Naive thymus-derived CD4-positive, alpha-beta T cell (primary cell): Measurements from ENCODE around the gene C1QTNF1. TPM values are rescaled to one million over a fixed set of nuclear protein-coding genes. Genes with fewer than 3 reads are reported as not detected.

Experiments
- ATAC-seq: fragments of 150-1000 bp; cut with Tn5 transposase; 2 replicates; pipeline ENCODE4 v1.10.0; 2021; ENCODE audit warnings: mild to moderate bottlenecking, moderate library complexity
- CTCF ChIA-PET: fragments of 350-600 bp; sonication (Branson Sonifier 250); formaldehyde crosslinking; loops from one replicate; lab custom pipeline; 2021; ENCODE audit warnings: antibody characterized with exemption; lab: Charles Lee
- POLR2A ChIA-PET: fragments of 350-600 bp; sonication (Branson Sonifier 250); formaldehyde crosslinking; loops from one replicate; lab custom pipeline; 2021; ENCODE audit warnings: antibody characterized with exemption, inconsistent platforms; lab: Charles Lee
- DNase-seq, 9 donors: peaks; one replicate each; pipeline versions ENCODE4 v3.0.0 to v3.0.0-alpha.2; 2020 to 2022; ENCODE audit warnings: mixed read lengths in 1 of 9
- H3K27ac ChIP-seq: one replicate; pipeline ENCODE4 v1.7.0; 2013; ENCODE audit warnings: mild to moderate bottlenecking, low read depth, low read length, moderate library complexity
- H3K27me3 ChIP-seq, 2 donors: one replicate each; pipeline ENCODE4 v1.7.0; 2013; ENCODE audit warnings: low read length in 2 of 2, mild to moderate bottlenecking in 2 of 2, moderate library complexity in 2 of 2; ENCODE audit not compliant: control insufficient read depth in 2 of 2, insufficient read depth in 2 of 2
- H3K36me3 ChIP-seq, 3 experiments: 1 replicate in 2 of 3; 2 replicates in 1 of 3; pipeline ENCODE4 v1.7.0; 2013; ENCODE audit warnings: low read length in 3 of 3, mild to moderate bottlenecking in 3 of 3, moderate library complexity in 1 of 3; ENCODE audit not compliant: insufficient read depth in 3 of 3, control insufficient read depth in 2 of 3
- H3K4me1 ChIP-seq, 2 donors: one replicate each; pipeline ENCODE4 v1.7.0; 2013; ENCODE audit warnings: low read length in 2 of 2, mild to moderate bottlenecking in 2 of 2, moderate library complexity in 1 of 2; ENCODE audit not compliant: control insufficient read depth in 2 of 2, insufficient read depth in 2 of 2
- H3K4me3 ChIP-seq: 2 replicates; pipeline ENCODE4 v1.7.0; 2013; ENCODE audit warnings: mild to moderate bottlenecking, low read length
- H3K9me3 ChIP-seq, 3 experiments: 1 replicate in 2 of 3; 2 replicates in 1 of 3; pipeline ENCODE4 v1.7.0; 2013; ENCODE audit warnings: low read length in 3 of 3; ENCODE audit not compliant: control insufficient read depth in 2 of 3
- H3K27ac Mint-ChIP-seq, 9 donors: one replicate each; pipeline ENCODE4 v1.8.0; 2020 to 2022; ENCODE audit warnings: mixed read lengths in 9 of 9, mild to moderate bottlenecking in 8 of 9, moderate library complexity in 5 of 9, inconsistent platforms in 2 of 9
- H3K27me3 Mint-ChIP-seq, 5 donors: one replicate each; pipeline ENCODE4 v1.8.0; 2021 to 2022; ENCODE audit warnings: mixed read lengths in 5 of 5, mild to moderate bottlenecking in 1 of 5
- H3K36me3 Mint-ChIP-seq, 5 donors: one replicate each; pipeline ENCODE4 v1.8.0; 2020 to 2022; ENCODE audit warnings: mixed read lengths in 5 of 5, mild to moderate bottlenecking in 3 of 5, inconsistent platforms in 1 of 5
- H3K4me1 Mint-ChIP-seq, 7 donors: one replicate each; pipeline ENCODE4 v1.8.0; 2020 to 2022; ENCODE audit warnings: mixed read lengths in 7 of 7, mild to moderate bottlenecking in 3 of 7, inconsistent platforms in 1 of 7
- H3K4me3 Mint-ChIP-seq, 10 donors: one replicate each; pipeline ENCODE4 v1.8.0; 2020 to 2022; ENCODE audit warnings: mild to moderate bottlenecking in 10 of 10, mixed read lengths in 10 of 10, moderate library complexity in 6 of 10, inconsistent platforms in 2 of 10
- H3K9me3 Mint-ChIP-seq, 11 donors: one replicate each; pipeline ENCODE4 v1.8.0; 2020 to 2022; ENCODE audit warnings: mixed read lengths in 11 of 11, mild to moderate bottlenecking in 4 of 11, inconsistent platforms in 1 of 11, moderate library complexity in 1 of 11
- intact Hi-C, 2 donors: fragments of 100-400 bp; cut with micrococcal nuclease; formaldehyde crosslinking; loops; one replicate each; pipeline ENCODE4 v1.15.1; 2023
- polyA plus RNA-seq, 2 donors: library from polyadenylated mRNA; unstranded; fragments of 300-500 nt; fragmentation: Illumina TruSeq; gene quantifications; one replicate each; pipeline ENCODE4 v1.2.3, GENCODE V29; 2021
- total RNA-seq, 6 experiments: library from RNA in 5 of 6; stranded (reverse) in 5 of 6; gene quantifications; 1 replicate in 5 of 6; 2 replicates in 1 of 6; pipeline ENCODE4 v1.2.3 and lab custom pipeline; 2021 to 2026

The C1QTNF1 gene
- total and polyA plus RNA-seq, 7 experiments from 2014 or later = 0.10 TPM; not detected in 6

DNA sequence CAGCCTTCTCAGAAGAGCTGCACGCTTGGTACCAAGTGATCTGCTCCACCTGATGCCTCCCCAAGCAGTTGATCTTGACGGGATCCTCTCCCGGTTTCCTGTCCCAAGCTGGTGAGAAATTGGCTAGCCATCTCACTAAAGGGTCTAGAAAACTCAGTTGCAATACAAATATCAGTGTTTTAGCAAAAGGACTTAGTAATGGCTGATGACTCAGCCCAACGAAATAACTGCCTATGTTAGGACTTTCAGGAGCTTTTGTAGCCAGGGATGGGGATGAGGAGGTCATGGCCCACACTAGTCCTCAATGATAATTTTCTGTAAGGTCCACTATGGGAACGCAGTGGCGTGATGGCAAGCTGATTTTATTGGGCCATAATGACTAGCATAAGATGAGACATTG is 27.3 kb downstream of the C1QTNF1 start:
- Histone ChIP-seq H3K4me1 (no peaks in the 10 kb centered on the region), H3K9me3 (no peaks in the 10 kb centered on the region), H3K36me3 (no peaks in the 10 kb centered on the region), H3K27ac (no peak overlapping the region), H3K27me3 (no peaks in the 10 kb centered on the region), H3K4me3 (no peak overlapping the region)
- DNase-seq = no peak
- Mint-ChIP-seq H3K27ac (no peak overlapping the region), H3K36me3 (peaks cover 0 to 10% (median 4%) of the 10 kb centered on the region in 5 donors), H3K4me1 (no peaks in the 10 kb centered on the region), H3K4me3 (no peak overlapping the region), H3K9me3 (peaks cover 0 to 22% (median 10%) of the 10 kb centered on the region in 11 donors), H3K27me3 (peaks cover 0 to 15% (median 2%) of the 10 kb centered on the region in 5 donors)
- ChIA-PET CTCF (interaction anchor here (1.4 kb wide), 1 partner anchor 11 kb away, joined by 3 read pairs; no protein-coding TSS in a partner anchor), POLR2A (no interaction called here)
- no peak for ATAC-seq
- intact Hi-C loops = no loop called here

DNA sequence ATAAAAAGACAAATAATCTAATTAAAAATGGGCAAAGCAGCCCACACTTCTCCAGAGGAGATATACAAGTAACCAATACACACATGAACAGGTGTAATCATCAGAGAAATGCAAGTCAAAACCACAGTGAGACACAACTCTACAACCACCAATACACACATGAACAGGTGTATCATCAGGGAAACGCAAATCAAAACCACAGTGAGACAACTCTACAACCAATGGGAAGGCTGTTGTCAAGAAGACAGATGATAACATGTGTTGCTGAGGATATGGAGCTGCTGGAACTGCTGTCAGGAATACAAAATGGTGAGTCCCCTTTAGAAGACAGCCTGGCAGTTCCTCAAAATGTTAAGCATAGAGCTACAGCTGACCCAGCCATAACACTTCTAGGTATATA is 28.2 kb downstream of the C1QTNF1 start:
- Histone ChIP-seq H3K9me3 (no peaks in the 10 kb centered on the region), H3K36me3 (no peaks in the 10 kb centered on the region), H3K4me3 (no peak overlapping the region), H3K27me3 (no peaks in the 10 kb centered on the region), H3K27ac (no peak overlapping the region), H3K4me1 (no peaks in the 10 kb centered on the region)
- intact Hi-C loops = no loop called here
- POLR2A ChIA-PET = no interaction called here
- Mint-ChIP-seq H3K9me3 (peaks cover 0 to 22% (median 10%) of the 10 kb centered on the region in 11 donors), H3K4me3 (no peak overlapping the region), H3K36me3 (peaks cover 0 to 10% (median 4%) of the 10 kb centered on the region in 5 donors), H3K27me3 (peaks cover 0 to 15% (median 2%) of the 10 kb centered on the region in 5 donors), H3K27ac (no peak overlapping the region), H3K4me1 (no peaks in the 10 kb centered on the region)
- ATAC-seq = no peak
- CTCF ChIA-PET = interaction anchor here (1.4 kb wide), 1 partner anchor 10 kb away, joined by 3 read pairs; no protein-coding TSS in a partner anchor
- DNase-seq = no peak

DNA sequence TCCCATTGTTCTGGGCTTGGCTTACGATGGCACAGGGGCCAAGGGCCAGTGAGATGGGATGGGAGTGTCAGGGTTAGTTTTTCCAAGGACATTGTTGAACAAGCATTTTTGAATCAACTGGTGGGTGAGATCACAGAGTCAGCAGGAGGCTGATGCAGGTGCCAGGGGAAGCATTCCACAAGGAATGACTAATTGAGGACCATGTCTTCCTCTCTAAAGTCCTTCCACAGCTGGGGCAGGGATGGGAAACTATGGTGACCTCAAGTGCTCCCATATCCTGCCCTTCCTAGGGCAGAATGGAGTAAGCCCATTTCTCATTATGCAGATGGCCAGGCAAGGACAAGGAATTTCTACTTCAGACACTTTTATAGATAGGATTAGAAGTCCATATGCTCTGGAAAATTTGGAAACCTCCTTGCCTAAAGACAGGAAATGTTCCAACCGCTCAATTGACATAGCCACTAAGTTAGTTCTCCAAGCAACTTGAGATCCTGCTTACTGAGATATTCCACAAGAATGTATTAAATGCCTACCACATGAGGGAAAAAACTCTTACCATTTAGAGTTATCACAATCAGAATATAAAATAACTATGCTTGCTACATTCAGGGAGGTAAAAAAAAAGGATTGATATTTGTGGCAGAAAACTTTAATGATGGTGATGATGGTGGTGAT is 29.4 kb downstream of the C1QTNF1 start:
- CTCF ChIA-PET = interaction anchor here (1.0 kb wide), 1 partner anchor 8 kb away, joined by 4 read pairs; no protein-coding TSS in a partner anchor

DNA sequence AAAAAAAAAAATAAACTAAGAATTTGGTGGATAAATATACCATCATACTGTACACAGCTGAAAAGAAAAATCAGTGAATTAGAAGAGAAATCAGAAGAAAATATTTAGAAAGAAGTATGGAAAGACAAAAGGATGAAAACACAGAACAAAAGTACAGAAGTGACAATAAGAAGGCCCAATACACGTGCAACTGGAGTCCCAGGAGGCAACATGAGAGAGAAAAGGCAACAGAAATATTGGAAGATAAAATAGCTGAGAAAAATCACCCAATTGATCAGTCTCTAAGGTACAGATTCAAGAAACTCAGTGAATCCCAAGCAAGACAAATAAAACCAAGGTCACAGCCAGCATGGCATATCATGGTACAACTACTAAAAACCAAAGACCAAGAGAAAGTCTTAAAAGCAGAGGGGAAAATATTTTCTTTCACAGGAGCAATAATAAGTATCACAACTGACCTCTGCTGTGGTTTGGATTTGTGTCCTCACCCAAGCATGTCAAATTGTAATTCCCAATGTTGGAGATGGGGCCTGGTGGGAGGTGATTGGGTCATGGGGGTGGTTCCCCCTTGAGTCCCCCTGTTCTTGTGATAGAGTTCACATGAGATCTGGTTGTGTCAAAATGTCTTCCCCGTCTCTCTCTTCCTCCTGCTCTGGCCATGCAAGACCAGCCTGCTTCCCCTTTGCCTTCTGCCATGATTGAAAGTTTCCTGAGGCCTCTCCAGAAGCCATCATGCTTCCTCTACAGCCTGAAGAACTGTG is 30.4 kb downstream of the C1QTNF1 start:
- Histone ChIP-seq H3K4me1 (no peaks in the 10 kb centered on the region), H3K27me3 (no peaks in the 10 kb centered on the region), H3K27ac (no peak overlapping the region), H3K9me3 (no peaks in the 10 kb centered on the region), H3K36me3 (no peaks in the 10 kb centered on the region), H3K4me3 (no peak overlapping the region)
- H3K4me1 Mint-ChIP-seq = peaks cover 0 to 11% (median 3%) of the 10 kb centered on the region in 7 donors
- CTCF ChIA-PET = interaction anchor here (0.7 to 1.0 kb wide), 2 partner anchors 9 to 534 kb away, joined by 3 to 4 read pairs; no protein-coding TSS in a partner anchor
- intact Hi-C loops = no loop called here
- peaks cover 0 to 29% (median 10%) of the 10 kb centered on the region in 11 donors for H3K9me3 Mint-ChIP-seq
- peaks cover 0 to 13% (median 9%) of the 10 kb centered on the region in 5 donors for H3K36me3 Mint-ChIP-seq
- POLR2A ChIA-PET = interaction anchor here (0.7 kb wide), 1 partner anchor 1893 kb away, joined by 3 read pairs; no protein-coding TSS in a partner anchor
- H3K4me3 Mint-ChIP-seq = no peak overlapping the region
- no peak for DNase-seq
- H3K27me3 Mint-ChIP-seq = peaks cover 0 to 15% (median 11%) of the 10 kb centered on the region in 5 donors
- H3K27ac Mint-ChIP-seq = no peak overlapping the region
- ATAC-seq = no peak

More for the DNA sequence above, 29.4 kb downstream of the C1QTNF1 start:
- Histone ChIP-seq H3K27ac (no peak overlapping the region), H3K27me3 (no peaks in the 10 kb centered on the region), H3K4me1 (no peaks in the 10 kb centered on the region), H3K4me3 (no peak overlapping the region), H3K36me3 (no peaks in the 10 kb centered on the region), H3K9me3 (no peaks in the 10 kb centered on the region)
- H3K36me3 Mint-ChIP-seq = peaks cover 0 to 13% (median 9%) of the 10 kb centered on the region in 5 donors
- peaks cover 0 to 18% (median 9%) of the 10 kb centered on the region in 5 donors for H3K27me3 Mint-ChIP-seq
- ATAC-seq = no peak
- no peak overlapping the region for H3K27ac Mint-ChIP-seq
- no peak overlapping the region for H3K4me3 Mint-ChIP-seq
- peaks cover 0 to 6% (median 0%) of the 10 kb centered on the region in 7 donors for H3K4me1 Mint-ChIP-seq
- intact Hi-C loops = no loop called here
- no peak for DNase-seq
- POLR2A ChIA-PET = interaction anchor here (0.7 kb wide), 1 partner anchor 1892 kb away, joined by 3 read pairs; no protein-coding TSS in a partner anchor
- H3K9me3 Mint-ChIP-seq = peaks cover 0 to 29% (median 10%) of the 10 kb centered on the region in 11 donors

DNA sequence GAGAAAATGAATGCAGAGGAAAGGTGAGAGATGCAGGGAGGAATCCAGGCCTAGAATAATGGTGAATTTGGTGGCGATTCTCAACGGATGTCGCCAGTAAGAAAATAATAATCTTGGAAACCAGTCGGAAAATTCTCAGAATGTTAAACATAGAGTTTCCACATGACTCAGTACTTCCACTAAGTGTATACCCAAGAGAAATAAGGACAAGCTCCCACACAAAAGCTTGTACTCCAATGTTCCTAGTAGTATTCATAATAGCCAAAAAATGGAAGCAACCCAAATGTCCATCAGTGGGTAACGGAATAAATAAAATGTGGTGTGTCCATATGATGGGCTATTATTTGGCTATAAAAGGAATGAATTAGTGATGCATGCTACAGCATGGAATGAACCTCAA is 31.2 kb downstream of the C1QTNF1 start:
- Histone ChIP-seq H3K4me3 (no peak overlapping the region), H3K9me3 (no peaks in the 10 kb centered on the region), H3K36me3 (no peaks in the 10 kb centered on the region), H3K27me3 (no peaks in the 10 kb centered on the region), H3K4me1 (no peaks in the 10 kb centered on the region), H3K27ac (no peak overlapping the region)
- ATAC-seq = no peak
- peaks cover 0 to 14% (median 12%) of the 10 kb centered on the region in 5 donors for H3K27me3 Mint-ChIP-seq
- peaks cover 0 to 13% (median 9%) of the 10 kb centered on the region in 5 donors for H3K36me3 Mint-ChIP-seq
- H3K4me1 Mint-ChIP-seq = peaks cover 0 to 11% (median 3%) of the 10 kb centered on the region in 7 donors
- CTCF ChIA-PET = interaction anchor here (0.7 kb wide), 1 partner anchor 535 kb away, joined by 3 read pairs; no protein-coding TSS in a partner anchor
- DNase-seq = no peak
- intact Hi-C loops = no loop called here
- POLR2A ChIA-PET = no interaction called here
- H3K4me3 Mint-ChIP-seq = no peak overlapping the region
- no peak overlapping the region for H3K27ac Mint-ChIP-seq
- H3K9me3 Mint-ChIP-seq = peaks cover 0 to 29% (median 10%) of the 10 kb centered on the region in 11 donors

DNA sequence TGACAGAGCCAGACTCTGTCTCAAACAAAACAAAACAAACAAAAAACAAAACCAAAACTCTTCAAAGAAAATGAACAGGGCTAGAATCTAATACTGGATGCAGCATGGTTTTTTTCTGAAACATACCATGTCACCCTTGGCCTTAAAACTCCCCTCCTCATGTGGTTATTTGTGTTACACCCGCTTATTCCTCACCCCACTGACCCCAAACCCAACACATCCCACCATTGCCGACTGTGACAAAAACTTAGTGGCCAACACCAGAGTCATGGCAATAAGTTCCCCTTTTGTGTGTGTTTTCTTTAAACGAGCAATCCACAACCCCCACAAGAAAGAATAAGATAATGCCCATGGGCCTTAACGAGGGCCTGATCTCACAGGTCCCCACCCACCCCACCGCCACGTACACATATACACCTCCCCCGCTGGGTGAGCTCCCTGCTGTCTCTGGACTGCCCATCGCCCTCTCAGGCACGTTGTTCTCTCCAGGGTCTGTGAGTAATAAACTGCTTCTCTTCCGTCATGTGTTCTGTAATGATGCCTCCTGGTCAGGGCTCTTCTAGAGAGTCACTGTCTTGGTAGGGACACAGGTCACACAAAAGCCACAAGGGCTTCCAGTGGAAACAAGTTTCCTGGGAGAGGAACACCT is 33.9 kb downstream of the C1QTNF1 start:
- peaks cover 0 to 11% (median 3%) of the 10 kb centered on the region in 7 donors for H3K4me1 Mint-ChIP-seq
- H3K4me3 Mint-ChIP-seq = no peak overlapping the region
- H3K36me3 Mint-ChIP-seq = peaks cover 0 to 13% (median 9%) of the 10 kb centered on the region in 5 donors
- no peak for DNase-seq
- ChIA-PET CTCF (interaction anchor here (0.7 kb wide), 1 partner anchor 108 kb away, joined by 3 read pairs; no protein-coding TSS in a partner anchor), POLR2A (no interaction called here)
- H3K27me3 Mint-ChIP-seq = peaks cover 0 to 14% (median 12%) of the 10 kb centered on the region in 5 donors
- H3K27ac Mint-ChIP-seq = peak overlapping the region in 1 of 9 donors; percentile 42
- Histone ChIP-seq H3K27ac (no peak overlapping the region), H3K9me3 (no peaks in the 10 kb centered on the region), H3K36me3 (no peaks in the 10 kb centered on the region), H3K4me3 (no peak overlapping the region), H3K4me1 (no peaks in the 10 kb centered on the region), H3K27me3 (no peaks in the 10 kb centered on the region)
- ATAC-seq = peak; percentile 18
- intact Hi-C loops = no loop called here
- H3K9me3 Mint-ChIP-seq = peaks cover 0 to 29% (median 10%) of the 10 kb centered on the region in 11 donors
